Effector CD8-positive, alpha-beta T cell (primary cell): ENCODE results near the gene KCNQ4.

Source experiments
- DNase-seq: peaks from one replicate; lab custom pipeline; 2025; lab: John Stamatoyannopoulos, UW

The KCNQ4 gene

DNA sequence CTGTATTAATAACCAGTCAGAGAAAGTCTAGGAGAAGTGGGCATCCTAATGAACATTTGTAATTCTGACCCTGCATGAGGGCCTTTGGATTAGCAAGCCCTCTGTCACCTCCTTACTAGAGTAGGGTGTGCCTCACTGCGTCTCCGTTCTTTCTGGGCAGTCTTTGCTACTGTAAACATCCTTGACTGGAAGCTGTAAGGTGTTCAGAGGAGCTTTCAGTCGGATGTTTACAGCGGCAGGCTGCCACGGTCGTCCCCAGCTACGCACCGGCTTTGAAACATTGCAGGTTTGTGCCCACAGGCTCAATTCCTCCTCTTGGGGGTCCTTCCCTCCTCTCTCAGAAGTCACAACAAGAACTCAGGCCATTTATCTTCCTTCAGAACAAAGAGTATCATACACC is 29.4 kb upstream of the KCNQ4 start:
- DNase-seq: no peak

DNA sequence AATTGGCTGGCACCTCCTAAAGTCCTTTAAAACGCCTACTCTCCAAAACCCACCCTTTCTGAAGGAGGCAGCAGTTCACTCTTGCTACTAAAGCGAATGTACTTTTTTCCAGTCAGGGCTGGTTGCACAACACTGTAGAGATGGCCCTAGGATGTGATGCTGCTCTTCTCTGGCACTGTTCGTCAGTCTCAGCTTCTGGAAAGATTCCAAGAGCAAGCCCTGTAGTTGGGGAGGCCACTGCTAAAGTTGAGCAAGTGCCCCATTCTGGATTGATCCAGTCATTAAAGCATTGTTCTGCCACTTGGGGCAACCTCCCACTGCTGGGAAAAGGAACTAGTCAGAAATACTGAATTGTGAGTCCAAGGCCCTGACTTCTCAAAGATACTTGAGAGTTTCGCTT is 28.5 kb upstream of the KCNQ4 start:
- DNase-seq: no peak

DNA sequence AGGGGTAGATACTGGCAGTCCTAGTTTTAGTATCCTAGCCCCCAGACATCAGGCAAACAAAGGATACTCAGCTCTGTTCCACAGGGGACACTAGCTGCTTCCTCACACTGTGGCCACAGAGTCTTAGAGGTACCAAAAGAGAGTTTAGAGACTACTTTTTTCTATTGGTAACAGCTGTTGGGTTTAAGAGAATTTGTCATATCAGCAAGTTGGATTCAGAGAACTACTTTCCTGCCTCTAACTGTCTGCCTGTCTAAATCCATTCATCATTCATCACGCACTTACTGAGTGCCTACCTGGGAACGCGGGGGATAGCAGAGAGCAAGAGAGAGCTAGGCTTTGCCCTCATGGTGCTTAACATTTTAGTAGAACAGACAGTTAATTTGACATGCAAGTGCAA is 27.1 kb upstream of the KCNQ4 start:
- DNase-seq: no peak

DNA sequence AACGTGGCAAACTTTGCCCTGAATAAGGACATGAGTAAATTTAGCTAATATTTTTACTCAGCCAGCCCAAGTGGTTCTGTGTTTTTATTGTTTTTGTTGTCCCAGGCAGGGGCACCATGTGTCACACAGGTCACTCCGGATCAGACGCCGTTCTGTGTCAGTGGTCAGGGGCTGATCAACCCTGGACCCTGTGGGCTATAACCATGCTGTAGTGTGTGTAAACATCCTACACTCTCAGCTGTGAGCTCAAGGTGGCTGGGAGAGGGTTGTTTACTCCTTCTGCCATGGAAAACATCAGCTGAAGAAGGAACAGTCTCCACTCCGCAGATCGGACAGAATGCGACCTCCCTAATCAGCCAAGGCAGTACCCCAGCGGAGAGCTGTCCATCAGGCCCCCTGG is 26.5 kb upstream of the KCNQ4 start:
- DNase-seq: no peak

DNA sequence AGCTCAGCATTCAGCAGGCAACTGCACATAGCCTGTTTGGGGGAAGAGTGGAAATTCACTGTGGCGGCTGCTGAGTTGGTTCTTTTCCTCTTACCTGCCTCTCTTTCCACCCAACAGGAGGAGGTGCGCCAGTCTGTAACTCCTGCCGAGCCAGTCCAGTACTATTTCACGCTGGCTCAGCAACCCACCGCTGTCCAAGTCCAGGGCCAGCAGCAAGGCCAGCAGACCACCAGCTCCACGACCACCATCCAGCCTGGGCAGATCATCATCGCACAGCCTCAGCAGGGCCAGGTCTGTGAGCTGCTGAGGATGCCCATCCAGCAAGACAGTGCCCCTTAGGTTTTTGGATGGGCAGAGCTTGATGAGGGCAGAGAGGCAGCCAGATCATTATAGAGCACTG is 25.6 kb upstream of the KCNQ4 start:
- DNase-seq: no peak

DNA sequence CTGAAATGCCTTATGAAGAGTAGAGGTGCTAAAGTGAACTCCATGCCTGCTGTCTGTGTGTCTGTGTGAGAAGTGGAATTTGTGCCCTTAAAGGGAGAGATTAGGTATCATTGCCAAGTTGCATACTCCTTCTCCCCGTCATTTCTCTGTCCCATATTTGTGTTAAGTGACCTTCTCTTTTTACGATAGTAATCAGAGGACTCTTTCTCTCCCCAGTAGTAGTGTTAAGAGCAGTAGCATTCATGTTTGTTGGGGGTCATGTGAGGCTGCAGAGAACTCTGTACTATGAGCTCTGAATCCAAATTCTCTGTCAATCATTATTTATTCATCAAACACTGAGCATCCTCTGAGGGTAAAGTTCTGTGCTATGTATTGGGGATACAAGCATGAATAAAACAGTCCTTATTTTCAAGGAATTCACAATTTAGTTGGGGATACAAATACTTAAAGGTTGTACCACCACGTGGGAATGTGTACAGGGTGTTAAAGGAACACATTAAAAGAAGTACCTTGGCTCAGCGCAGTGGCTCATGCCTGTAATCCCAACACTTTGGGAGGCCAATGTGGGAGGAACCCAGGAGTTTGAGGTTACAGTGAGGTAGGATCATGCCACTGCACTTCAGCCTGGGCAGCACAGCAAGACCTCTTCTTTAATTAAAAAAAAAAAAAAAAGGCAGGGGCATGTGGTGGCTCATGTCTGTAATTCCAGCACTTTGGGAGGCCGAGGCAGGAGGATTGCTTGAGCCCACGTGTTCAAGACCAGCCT is 24.8 kb upstream of the KCNQ4 start:
- DNase-seq: no peak

DNA sequence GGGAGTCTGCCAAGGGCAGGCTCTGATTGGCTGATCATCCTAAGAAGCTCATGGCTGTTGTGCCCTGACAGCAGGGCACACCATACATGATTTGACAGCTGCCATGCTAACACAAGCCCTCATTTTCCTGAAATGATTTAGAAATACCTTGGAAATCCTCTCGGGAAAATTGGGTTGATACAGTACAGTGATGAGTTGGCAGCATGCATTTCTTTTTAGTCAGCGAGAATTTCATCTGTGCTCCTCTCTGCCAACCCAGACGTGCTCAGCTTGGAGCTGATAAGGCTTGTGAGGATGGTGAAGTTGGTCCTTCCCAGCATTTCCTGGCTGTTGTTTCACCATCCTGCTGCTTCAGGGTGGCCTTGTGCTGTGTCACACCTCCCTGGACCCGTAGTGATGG is 22.6 kb upstream of the KCNQ4 start:
- DNase-seq: no peak

DNA sequence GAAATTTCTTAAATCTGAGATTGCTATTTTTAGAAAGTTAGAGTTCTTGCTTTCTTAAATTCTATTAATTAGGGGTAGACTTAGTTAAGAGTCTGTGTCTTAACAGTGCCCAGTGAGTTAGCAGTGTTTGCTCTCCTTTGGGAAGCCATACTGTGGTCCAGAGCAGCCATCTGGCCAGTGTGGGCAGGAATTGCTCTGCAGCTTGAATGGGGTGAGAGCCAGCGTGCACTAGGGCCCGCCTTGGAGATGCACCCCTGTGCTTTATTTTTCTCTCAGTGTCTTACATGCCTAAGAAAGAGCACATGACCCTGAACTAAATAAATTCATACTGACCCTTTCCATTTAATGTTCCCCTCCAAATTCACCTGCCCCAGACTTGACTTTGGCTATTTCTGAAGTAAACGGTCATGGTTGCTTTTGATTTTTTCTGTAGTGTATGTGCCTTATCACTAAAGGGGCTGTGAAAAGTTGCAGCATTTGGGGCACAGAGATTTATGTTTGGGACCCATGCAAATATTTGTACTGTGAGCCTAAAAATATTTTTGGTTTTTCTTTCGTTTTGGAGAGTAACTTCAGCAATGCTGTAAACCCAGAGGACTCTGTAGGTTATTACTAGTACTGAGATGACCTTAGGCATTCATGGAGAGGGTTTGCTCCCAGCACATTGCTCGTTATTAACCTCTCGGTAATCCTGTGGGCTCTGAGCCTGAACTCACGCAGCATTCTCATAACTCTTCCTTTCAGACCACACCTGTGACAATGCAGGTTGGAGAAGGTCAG is 21.3 kb upstream of the KCNQ4 start:
- no peak for DNase-seq

DNA sequence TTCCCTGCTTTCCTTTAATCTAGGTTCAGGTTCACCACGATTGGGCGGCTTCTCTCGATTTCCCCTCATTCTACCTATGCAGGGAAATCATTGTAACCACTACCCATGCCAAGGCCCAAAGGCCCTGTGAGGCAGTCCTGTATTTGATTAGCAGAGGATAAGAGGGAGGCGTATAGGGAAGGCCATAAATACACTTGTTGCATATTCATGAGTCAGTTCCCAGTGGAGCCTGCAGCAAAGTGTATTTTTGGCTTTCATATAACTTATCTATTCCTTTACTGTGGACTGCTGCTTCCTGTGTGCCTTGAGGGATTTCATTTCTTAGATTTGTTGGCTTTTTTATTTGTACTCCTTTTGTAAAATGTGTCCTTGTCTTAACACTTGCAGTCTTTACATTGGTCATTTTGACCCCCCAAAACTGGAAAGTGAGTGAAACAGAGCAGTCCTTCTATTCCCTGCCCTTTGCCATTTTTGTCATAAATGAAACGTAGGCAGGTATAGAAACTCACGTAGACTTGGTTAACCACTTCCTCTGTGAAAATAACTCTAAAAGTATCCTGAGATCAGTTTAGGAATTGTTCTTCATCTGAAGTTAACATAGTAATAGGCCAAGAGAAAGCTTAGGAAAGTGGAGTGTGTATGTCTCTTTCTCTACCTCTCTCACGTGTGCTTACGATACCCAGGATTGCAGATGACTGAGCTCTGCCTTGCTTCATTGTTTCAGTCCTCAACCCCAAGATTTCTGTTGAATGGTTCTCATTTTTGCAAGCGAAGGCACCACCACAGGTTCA is 19.6 kb upstream of the KCNQ4 start:
- DNase-seq: no peak

DNA sequence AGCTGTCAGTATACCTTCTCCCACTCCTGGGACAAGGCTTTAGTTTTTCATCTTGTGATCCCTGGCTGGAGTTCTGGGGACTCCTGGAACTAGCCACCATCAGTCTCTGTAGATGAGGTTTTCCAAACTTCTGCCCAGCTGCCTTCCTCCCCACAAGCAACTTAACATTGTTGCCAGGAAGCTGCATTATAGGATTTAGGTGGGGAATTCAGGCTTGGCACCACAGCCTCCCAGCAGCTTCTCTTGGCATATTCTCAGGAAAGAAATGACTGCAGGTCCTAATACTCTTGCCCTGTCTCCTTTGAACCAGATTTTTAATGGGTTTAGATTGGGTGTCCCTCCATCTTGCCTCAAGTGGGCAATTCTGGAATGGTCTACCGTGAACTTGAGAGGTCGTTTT is 18.6 kb upstream of the KCNQ4 start:
- no peak for DNase-seq

DNA sequence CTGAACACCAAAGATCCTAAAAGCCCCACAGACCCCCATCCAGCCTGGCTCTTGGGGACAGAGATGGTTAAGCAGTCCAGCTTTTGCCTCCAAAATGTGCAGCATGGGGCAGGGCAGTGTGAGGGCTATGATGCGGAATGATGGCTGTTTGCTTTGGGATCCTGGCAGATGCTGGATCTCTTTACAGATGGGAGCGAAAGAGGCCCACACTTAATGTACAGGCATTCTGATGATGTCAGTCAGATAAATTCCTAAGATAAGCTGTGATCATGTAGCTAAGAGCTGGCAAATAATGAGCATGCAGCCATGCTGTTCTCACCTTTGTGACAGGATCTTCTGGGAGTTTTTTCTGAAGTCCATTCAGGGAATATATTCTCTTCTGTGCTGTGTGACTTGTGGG is 17.6 kb upstream of the KCNQ4 start:
- DNase-seq: no peak

DNA sequence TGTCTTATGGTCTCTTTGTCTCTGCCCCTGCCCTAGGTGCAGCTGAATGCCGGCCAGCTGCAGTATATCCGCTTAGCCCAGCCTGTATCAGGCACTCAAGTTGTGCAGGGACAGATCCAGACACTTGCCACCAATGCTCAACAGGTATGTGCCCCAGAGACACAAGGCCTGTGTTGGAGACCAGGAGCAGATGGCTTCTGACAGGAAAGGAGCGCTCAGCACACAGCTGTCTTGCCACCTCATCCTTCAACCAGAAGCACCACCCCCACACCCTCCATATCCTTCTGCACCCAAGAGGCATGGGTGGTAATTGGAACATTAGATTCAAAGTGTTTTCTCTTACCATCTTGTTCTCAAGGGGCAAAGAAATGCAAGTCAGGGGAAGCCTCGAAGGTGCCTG is 17.0 kb upstream of the KCNQ4 start:
- DNase-seq: no peak

DNA sequence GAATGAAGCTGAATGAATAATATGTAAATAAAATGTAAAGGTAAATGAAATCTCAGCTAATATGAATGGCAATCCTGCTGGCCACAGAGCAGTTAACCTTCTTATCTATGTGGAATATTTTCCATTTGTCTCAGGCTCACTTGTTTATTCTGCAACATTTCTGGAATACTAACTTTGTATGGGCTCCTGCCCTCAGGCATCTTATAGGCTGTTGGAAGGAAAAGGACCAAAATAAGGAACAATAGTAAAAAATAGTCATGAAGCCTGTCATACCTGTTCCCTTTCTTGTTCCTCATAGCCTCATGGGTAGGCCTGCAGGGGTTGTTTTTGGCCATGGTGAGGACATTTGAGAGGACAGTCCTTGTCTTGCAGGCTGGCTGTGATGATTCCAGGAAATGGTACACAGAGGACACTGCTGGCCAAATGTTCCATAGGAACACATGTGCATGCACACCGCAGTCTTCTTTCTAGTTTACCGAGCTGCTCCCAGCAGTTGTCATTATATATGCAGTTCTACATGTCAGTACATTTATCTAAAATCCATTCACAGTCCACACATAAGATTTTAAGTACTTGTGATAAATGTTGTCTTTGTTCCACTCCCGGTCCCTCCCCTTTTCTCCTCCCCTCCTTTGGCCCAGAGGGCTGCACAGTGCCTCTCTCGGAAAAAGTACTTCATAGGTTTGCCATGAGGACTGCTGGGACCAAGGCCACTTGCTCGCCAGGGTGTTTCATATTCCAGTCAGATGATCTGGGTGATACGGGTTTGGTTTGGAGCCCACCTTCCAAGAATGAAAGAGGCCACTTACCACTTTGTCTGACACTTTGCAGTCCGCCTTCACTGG is 15.2 kb upstream of the KCNQ4 start:
- no peak for DNase-seq

DNA sequence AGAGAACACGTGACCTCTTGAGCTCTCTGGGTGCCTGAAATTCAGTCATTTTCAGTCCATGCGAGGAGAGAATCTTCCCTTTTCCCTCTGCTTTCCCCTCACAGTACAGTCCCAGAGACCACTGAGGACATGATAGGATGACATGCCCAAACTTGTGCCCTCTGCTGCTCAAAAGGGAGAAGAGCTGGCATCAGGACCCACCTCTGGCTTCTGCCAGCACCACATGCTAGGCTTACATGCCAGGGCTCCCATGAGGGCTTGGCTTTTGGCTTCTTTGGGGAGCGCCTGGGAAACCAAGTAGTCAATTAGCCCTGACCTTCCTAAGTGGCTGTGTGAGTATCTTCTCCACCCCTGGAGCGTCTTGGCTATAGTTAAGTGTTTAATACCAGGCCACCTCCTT is 13.8 kb upstream of the KCNQ4 start:
- no peak for DNase-seq

DNA sequence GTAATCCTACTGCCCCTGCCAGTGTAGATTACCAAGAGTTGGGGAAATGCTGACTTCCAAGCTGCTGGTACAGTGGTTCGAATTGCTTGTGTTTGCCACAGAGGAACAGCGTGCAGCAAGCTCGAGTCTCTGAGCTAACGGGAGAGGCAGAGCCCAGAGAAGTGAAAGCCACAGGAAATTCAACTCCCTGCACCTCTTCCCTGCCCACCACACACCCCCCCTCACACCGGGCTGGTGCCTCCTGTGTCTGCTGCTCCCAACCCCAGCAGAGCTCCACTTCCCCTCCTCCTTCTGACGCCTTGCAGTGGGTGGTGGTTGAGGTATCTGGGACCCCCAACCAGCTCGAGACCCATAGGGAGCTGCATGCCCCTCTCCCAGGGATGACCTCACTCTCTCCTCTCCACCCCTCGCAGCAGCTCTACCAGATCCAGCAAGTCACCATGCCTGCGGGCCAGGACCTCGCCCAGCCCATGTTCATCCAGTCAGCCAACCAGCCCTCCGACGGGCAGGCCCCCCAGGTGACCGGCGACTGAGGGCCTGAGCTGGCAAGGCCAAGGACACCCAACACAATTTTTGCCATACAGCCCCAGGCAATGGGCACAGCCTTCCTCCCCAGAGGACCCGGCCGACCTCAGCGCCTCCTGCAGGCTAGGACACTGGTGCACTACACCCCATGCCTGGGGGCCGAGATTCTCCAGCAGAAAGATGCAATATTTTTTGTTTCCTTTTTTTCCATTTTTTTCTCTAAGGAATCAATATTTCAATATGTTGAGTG is 13.1 kb upstream of the KCNQ4 start:
- DNase-seq: no peak

DNA sequence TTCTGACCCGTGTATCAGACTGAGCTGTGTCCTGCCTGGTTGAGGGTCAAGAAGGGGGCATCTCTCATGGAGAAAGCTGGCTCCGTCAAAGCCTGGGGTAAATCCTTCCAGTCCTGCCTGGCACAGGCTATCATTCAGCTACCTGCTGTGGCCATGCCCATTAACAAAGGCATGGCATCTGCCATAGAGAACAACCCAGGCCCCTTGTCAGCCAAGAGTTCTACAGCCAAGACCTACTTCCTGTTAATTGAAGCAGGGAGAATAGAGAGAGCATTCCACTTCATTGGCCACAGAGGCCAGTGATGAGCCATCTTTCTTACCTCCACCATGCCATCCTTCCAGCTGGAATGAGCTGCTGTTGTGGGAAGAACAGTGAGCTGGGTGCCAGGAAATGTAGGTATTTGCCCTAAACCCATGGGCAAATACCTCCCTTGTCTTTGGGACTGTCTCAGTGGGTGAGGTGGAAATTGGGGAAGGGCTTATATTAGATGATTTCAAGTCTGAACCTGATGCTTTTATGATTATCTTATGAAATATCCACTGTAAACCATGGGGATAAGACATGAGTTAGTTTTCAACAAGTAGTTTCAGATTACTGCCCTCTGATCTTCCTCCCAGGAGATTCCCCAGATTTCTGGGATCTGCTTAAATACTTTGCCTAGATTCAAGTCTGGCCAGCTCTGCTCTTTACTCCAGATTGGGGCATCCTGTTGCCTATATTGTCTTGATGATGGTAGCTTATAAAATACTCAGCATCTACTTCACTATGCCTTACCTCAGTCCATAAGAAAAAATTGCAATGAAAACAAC is 11.2 kb upstream of the KCNQ4 start:
- no peak for DNase-seq

DNA sequence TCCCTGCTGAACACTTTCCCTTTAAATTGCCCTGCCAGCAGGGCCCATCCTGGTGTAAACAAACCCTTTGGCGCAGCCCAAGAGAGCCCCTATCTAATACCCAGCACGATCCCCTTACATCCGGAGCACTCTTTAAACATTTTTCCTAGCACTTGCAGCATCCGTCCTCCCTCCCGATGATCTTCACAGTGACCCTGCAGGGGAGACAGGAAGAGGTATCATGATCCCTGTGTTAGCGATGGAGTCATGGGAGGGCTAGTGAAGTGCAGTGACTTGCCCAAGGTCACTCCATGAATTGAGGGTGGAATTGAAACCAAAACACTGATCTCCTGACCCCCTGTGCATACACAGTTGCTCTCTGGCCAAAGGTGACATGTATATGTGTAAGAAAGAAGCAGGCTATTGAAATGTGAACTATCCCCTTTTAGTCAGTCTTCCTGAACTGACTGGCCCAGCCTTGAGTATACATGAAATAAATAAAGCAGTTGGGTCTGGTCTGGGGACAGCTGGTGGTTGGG is 9.8 kb upstream of the KCNQ4 start:
- no peak for DNase-seq

DNA sequence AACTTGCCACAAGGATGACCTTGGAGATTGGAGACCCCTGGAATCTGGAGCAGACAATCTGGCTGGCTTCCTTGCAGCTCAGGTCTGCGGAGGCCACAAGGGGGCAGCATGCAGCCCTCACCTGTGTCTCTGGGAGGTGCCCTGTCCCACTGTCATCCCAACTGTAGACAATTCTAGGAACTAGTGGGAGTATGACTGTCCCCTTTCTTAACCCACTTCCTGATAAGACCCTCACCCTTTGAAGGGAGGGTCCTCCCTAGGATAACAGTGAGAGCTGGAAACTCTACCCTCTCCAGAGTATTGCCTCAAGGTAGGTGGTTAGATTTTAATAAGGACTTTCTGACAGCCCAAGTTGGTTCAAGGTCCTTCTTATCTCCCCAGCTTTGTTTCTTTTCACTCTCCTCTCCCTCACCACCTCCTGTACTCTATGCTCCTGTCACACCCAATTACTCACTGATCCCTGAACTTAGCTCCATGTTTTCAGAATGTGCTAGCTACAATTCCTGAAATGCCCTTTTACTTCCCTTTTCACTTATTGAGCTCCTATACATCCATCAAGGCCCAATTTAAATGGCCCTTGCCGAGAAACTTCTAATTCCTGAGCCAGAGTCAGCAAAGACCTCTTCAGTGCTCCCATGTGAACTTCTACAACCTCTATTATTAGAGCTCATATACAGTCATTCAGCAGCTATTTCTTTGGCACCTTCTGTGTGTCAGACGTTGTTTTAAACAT is 9.2 kb upstream of the KCNQ4 start:
- peak; percentile 54 for DNase-seq
